ENCODE results near the gene LMLN.
"Not testable (repeated sequence)": the region's sequence is repeated elsewhere in the genome, so short reads cannot be mapped to it uniquely, and the experiment has no call there.

Gene LMLN

GRCh38 chr3:197959891-197960693, at the start of gene LMLN:
TSS of gene LMLN (plus strand) at chr3:197960217. CDS start at chr3:197960246, 29 bp downstream.
- peak; percentile 95 for DNase-seq

GRCh38 chr3:197912741-197913476, 47.1 kb upstream of the LMLN start:
- DNase-seq, result no peak

DNA sequence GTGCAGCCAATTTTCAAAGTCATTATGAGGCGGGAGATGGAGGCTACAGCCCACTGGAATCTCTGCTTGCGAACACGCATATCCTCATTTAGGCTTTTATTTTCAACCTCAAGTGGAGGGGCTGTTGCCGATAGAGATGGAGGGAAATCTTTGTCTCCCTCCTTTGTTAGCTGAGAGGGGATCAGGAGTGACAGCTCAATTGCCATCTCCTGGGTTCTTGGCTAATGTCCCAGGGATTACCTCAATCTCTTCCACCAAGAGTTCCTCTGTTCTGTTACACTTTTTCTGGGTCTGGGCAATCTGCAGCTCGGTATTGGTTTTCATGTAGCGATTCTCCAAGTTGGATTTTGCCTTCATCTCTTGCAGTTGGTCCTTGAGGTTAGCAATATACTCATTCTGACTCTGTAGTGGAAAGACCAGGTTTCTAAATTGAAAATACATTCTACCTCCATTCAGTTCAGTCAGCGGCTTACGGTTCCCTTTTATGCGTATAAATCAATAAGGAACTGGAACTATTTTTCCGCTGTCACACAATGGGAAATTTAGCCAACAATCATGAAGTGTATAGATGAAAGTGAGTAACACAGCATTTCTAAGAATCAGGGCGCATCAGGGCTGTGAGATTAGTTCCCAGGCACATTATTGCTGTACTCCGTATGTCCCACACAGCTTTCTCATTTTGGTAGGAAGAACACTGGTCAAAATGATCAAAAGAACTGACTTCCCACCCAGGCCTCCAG, 46.2 kb upstream of the LMLN start:
- DNase-seq, result no peak

GRCh38 chr3:197921429-197922275, 38.4 kb upstream of the LMLN start:
- not testable (repeated sequence) for DNase-seq

DNA sequence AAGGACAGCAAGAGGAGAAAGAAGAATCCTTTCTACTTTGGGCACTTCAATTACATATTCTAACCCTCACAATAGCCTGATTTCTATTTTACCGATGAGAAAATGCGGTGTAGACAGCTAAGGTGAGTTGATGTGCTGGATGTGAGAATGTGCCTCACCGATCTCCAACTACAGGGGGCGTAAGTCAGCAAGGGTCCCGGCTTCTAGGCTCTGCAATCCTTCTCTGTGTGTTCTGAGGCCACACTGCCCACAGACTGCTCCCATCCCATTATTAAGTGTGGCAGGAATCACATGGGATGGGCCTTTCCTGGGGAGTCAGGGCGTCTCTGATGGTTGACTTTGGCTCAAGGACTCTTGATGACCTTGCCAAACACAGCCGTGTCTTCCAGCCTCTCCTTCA, 33.6 kb upstream of the LMLN start:
- peak; percentile 62 for DNase-seq

GRCh38 chr3:197927578-197927977, 32.4 kb upstream of the LMLN start:
- DNase-seq, result not testable (repeated sequence)

GRCh38 chr3:197936819-197937384, 23.1 kb upstream of the LMLN start:
- no peak for DNase-seq

DNA sequence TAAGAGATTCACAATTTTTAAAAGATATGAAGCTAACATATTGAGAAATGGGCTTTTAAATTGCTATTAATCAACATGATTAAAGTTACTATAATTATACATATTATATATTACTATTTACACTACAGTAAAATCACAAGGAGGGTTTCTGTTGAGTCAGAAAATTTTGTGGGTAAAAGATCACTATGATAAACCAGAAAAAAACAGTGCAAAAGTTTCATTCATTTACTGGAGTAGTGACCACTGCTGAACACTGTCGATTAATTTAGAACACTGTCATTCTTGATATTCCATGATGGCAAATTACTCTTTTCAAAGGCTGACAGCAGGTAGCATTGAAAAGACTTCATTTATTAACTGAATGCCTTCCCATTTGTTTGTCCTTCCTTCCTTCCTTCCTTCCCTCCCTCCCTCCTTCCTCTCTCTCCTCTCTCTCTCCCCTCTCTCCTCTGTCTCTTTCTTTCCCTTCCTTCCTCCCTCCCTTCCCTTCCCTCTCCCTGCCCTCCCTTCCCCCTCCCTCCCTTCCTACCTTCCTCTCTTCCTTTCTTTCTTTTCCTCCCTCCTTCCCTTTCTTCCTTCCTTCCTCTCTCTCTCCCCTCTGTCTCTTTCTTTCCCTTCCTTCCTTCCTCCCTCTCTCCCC, 19.2 kb upstream of the LMLN start:
- DNase-seq, result no peak

- DNase-seq, result no peak
Observed at GRCh38 chr3:197942956-197943556, 17.0 kb upstream of the LMLN start.

GRCh38 chr3:197949191-197949777, 10.7 kb upstream of the LMLN start:
- peak; percentile 41 for DNase-seq

- peak; percentile 87 for DNase-seq
Observed at GRCh38 chr3:197949778-197950676, 10.0 kb upstream of the LMLN start, which contains the start of gene RPL35A. TSS of gene RPL35A (plus strand) at chr3:197950190. CDS start at chr3:197950968, 778 bp downstream.

DNA sequence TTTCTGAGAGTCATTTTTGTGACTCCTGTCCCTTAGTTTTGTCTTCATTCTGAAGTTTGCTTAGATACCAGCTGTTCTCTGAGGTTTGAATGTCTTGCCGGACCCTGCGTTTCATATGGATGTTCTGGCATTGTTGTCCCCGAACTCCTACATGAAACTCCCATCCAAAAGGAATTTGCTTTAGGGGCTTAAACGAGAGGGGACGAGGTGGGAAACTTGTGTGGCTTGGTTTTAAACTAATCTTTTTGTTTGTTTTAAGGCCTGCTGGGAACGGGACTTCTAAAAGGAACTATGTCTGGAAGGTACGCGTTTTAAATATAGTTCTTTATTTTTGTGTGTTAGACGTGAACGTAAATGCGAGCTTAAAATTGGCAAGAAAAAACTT, 9.3 kb upstream of the LMLN start:
- no peak for DNase-seq

- DNase-seq, result no peak
Observed at GRCh38 chr3:197951392-197951990, 8.5 kb upstream of the LMLN start.

DNA sequence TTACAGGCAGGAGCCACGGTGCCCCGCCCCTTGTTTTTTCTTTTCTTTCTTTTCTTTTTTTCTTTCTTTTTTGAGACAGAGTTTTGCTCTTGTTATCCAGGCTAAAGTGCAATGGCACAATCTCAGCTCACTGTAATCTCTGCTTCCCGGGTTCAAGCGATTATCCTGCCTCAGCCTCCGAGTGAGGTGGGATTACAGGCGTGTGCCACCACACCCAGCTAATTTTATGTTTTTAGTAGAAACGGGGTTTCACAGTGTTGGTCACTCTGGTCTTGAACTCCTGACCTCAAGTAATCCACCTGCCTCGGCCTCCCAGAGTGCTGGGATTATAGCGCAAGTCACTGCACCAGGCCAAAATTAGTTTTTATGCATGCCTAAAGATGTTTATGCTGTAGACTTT, 7.6 kb upstream of the LMLN start:
- DNase-seq, result no peak

GRCh38 chr3:197953325-197953724, 6.7 kb upstream of the LMLN start:
- DNase-seq, result no peak

DNA sequence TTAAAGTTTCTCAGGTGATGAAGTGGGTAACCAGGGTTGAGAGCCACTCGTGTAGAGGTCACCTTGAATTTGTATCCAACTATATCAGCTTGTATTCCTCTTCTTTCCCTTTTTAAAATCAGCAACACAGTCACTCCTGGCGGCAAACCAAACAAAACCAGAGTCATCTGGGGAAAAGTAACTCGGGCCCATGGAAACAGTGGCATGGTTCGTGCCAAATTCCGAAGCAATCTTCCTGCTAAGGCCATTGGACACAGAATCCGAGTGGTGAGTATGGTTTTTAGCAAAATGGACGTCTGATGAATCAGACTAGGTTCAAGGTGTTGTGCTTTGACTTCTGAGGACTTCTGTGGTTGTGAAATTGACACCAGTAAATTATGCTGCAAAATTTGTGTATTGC, 6.1 kb upstream of the LMLN start:
- DNase-seq, result no peak

- no peak for DNase-seq
Observed at GRCh38 chr3:197955892-197956477, 4.0 kb upstream of the LMLN start.

GRCh38 chr3:197956626-197956988, 3.4 kb upstream of the LMLN start:
- DNase-seq, result no peak

GRCh38 chr3:197957790-197958133, 2.3 kb upstream of the LMLN start:
- DNase-seq, result no peak

All from stimulated activated CD8-positive, alpha-beta memory T cell treated with anti-CD3 and anti-CD28 coated beads, Interleukin-4, amount 100 ng/mL, for 48 hours (primary cell).